ENCODE data around the gene ATP2A1. TPM values are rescaled to one million over a fixed set of nuclear protein-coding genes. Genes with fewer than 3 reads are reported as not detected.
"Not testable (repeated sequence)": the region's sequence is repeated elsewhere in the genome, so short reads cannot be mapped to it uniquely, and the experiment has no call there.

ATP2A1 gene
- total and polyA plus RNA-seq, 12 donors: 0.05 to 1.2 (median 0.88) TPM; not detected in 1

- Histone ChIP-seq H3K36me3 (replicated peaks in 1 of 2) (peaks cover 0 to 3% of the 10 kb centered on the region in 2 donors), H3K4me1 (replicated peaks in 1 of 2) (peaks cover 16 to 24% of the 10 kb centered on the region in 2 donors), H3K27ac (peak within 1 kb of the TSS; percentile 86 to 99 (median 95)), H3K9me3 (replicated peaks in 1 of 3) (no peaks in the 10 kb centered on the region), H3K4me3 (peak within 1 kb of the TSS; percentile 51 to 94 (median 72)), H3K27me3 (no peaks in the 10 kb centered on the region)
- no peak for TF ChIP-seq CTCF (IDR thresholded peaks at IDR 0.05)
- no peak for TF ChIP-seq POLR2A (IDR thresholded peaks at IDR 0.05)
- DNase-seq: peak; percentile 91 to 97 (median 95)
- WGBS, 4 donors: 0 to 1% (median 1%) methylated on average over 17 to 66 of the region's 66 CpGs
- intact Hi-C loops (cut with DNase I): no loop called here
Measured at GRCh38 chr16:28924762-28925385, 46.6 kb downstream of the ATP2A1 start, which contains the start of gene RABEP2. RABEP2 (minus strand) TSS chr16:28925238; CDS start chr16:28925163, 75 bp downstream.

- H3K4me1 ChIP-seq (replicated peaks in 1 of 2): peaks cover 16 to 24% of the 10 kb centered on the region in 2 donors
- H3K27ac ChIP-seq: peak overlapping the region; percentile 86 to 99 (median 95)
- peaks cover 0 to 3% of the 10 kb centered on the region in 2 donors for H3K36me3 ChIP-seq (replicated peaks in 1 of 2)
- intact Hi-C loops (cut with DNase I): no loop called here
- TF ChIP-seq CTCF (IDR thresholded peaks at IDR 0.05) (no peak), POLR2A (IDR thresholded peaks at IDR 0.05) (peak; percentile 62)
- 1% methylated on average over 23 to 48 of the region's 48 CpGs for WGBS, 4 donors
- no peaks in the 10 kb centered on the region for H3K27me3 ChIP-seq
- no peaks in the 10 kb centered on the region for H3K9me3 ChIP-seq (replicated peaks in 1 of 3)
- H3K4me3 ChIP-seq: peak overlapping the region; percentile 51 to 94 (median 72)
- peak; percentile 75 to 91 (median 86) for DNase-seq
Measured at GRCh38 chr16:28925386-28926228, 47.3 kb downstream of the ATP2A1 start.

- DNase-seq; H3K27me3 ChIP-seq; H3K9me3 ChIP-seq (replicated peaks in 1 of 3); H3K36me3 ChIP-seq (replicated peaks in 1 of 2); intact Hi-C loops (cut with DNase I): not testable (repeated sequence)
- peak overlapping the region in 1 of 4 donors; percentile 66 for H3K4me3 ChIP-seq
- peaks cover 16 to 24% of the 10 kb centered on the region in 2 donors for H3K4me1 ChIP-seq (replicated peaks in 1 of 2)
- peak overlapping the region in 3 of 5 donors; percentile 86 to 99 (median 94) for H3K27ac ChIP-seq
- WGBS, 4 donors: 47 to 55% (median 53%) methylated on average over 2 of the region's 2 CpGs
Measured at GRCh38 chr16:28926284-28926683, 48.0 kb downstream of the ATP2A1 start.

- 44 to 79% (median 63%) methylated on average over 1 of the region's 1 CpG for WGBS, 4 donors
- Histone ChIP-seq H3K36me3 (replicated peaks in 1 of 2) (no peaks in the 10 kb centered on the region), H3K4me1 (replicated peaks in 1 of 2) (peaks cover 11 to 20% of the 10 kb centered on the region in 2 donors), H3K9me3 (replicated peaks in 1 of 3) (no peaks in the 10 kb centered on the region), H3K27me3 (no peaks in the 10 kb centered on the region), H3K27ac (no peak overlapping the region), H3K4me3 (no peak overlapping the region)
- intact Hi-C loops (cut with DNase I): no loop called here
- TF ChIP-seq CTCF (IDR thresholded peaks at IDR 0.05) (no peak), POLR2A (IDR thresholded peaks at IDR 0.05) (no peak)
- DNase-seq: no peak
Measured at GRCh38 chr16:28927815-28928214, 49.5 kb downstream of the ATP2A1 start.

Data from adrenal gland (tissue), 12 donors.